ENCODE results near the gene WBP4.
A peak's percentile ranks its signal among the peaks of the same experiment; 100 is the strongest.

WBP4 gene

GRCh38 chr13:41049480-41050440 is 11.5 kb upstream of the WBP4 start:
- TF ChIP-seq POLR2AphosphoS5 (IDR thresholded peaks at IDR 0.05; ENCODE audit: low read depth) (no peak), GABPA (IDR thresholded peaks at IDR 0.05; ENCODE audit: low read depth) (no peak), REST (IDR thresholded peaks at IDR 0.05; ENCODE audit: insufficient replicate concordance, low read depth) (no peak), CTCF (IDR thresholded peaks at IDR 0.05; ENCODE audit: insufficient read depth, low read length) (no peak), SPI1 (IDR thresholded peaks at IDR 0.05; ENCODE audit: borderline replicate concordance, low read depth) (no peak)
- DNase-seq (ENCODE audit: low read depth in 1 of 2, low spot score in 1 of 2), result peak in 1 of 2 experiments; percentile 51
- Histone ChIP-seq H3K4me3 (replicated peaks; ENCODE audit: insufficient read depth, low read length) (no peak overlapping the region), H3K27me3 (ENCODE audit: insufficient read depth, poor library complexity, severe bottlenecking) (no peaks in the 10 kb centered on the region), H3K27ac (replicated peaks) (no peak overlapping the region)

DNA sequence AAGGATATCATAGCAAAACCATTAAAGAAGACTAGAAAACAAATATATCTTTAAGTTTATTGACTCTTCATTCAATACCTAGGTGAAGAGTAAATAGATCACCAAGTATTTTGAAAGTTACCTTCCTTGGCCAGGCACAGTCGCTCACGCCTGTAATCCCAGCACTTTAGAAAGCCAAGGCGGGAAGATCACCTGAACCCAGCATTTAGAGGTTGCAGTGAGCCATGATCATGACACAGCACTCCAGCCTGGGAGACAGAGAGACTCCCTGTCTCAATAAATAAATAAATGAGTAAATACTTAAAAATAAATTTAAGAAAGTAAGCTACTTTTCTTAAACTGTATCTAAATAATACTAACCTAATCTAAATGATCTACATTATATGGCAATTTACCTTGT is 8.9 kb upstream of the WBP4 start:
- Histone ChIP-seq H3K27ac (replicated peaks) (0 out of 2 replicates have a peak overlapping the region, but pooled peaks have one; percentile 9), H3K4me3 (replicated peaks; ENCODE audit: insufficient read depth, low read length) (no peak overlapping the region), H3K27me3 (ENCODE audit: insufficient read depth, poor library complexity, severe bottlenecking) (no peaks in the 10 kb centered on the region)
- no peak for DNase-seq (ENCODE audit: low read depth in 1 of 2, low spot score in 1 of 2)
- TF ChIP-seq POLR2AphosphoS5 (IDR thresholded peaks at IDR 0.05; ENCODE audit: low read depth), result no peak

DNA sequence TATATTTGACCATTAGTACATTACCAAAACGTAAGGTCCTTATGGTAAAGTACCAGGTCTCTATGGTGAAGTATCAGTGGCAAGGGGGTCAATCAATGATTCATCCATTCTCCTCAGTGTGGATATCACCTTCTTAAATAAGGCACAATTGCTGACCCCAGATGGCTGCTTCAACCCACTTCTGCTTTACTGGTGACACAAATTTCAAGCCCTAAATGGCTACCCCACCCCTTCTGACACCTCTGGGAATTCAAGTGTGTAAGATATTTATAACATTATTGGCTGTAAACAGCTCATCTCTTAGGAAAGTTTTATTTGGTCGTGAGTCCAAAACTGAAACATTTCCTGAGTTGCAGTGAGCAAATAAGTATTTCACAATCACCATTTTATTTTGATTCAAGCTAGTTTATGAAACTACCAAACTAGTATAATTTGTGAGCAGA is 7.9 kb upstream of the WBP4 start:
- DNase-seq (ENCODE audit: low read depth in 1 of 2, low spot score in 1 of 2), result peak in 1 of 2 experiments; percentile 68
- Histone ChIP-seq H3K27me3 (ENCODE audit: insufficient read depth, poor library complexity, severe bottlenecking) (no peaks in the 10 kb centered on the region), H3K27ac (replicated peaks) (peak overlapping the region; percentile 14), H3K4me3 (replicated peaks; ENCODE audit: insufficient read depth, low read length) (no peak overlapping the region)
- TF ChIP-seq REST (IDR thresholded peaks at IDR 0.05; ENCODE audit: insufficient replicate concordance, low read depth), result no peak
- no peak for TF ChIP-seq POLR2AphosphoS5 (IDR thresholded peaks at IDR 0.05; ENCODE audit: low read depth)
- TF ChIP-seq SPI1 (IDR thresholded peaks at IDR 0.05; ENCODE audit: borderline replicate concordance, low read depth), result peak; percentile 94
- no peak for TF ChIP-seq CTCF (IDR thresholded peaks at IDR 0.05; ENCODE audit: insufficient read depth, low read length)
- TF ChIP-seq GABPA (IDR thresholded peaks at IDR 0.05; ENCODE audit: low read depth), result no peak

DNA sequence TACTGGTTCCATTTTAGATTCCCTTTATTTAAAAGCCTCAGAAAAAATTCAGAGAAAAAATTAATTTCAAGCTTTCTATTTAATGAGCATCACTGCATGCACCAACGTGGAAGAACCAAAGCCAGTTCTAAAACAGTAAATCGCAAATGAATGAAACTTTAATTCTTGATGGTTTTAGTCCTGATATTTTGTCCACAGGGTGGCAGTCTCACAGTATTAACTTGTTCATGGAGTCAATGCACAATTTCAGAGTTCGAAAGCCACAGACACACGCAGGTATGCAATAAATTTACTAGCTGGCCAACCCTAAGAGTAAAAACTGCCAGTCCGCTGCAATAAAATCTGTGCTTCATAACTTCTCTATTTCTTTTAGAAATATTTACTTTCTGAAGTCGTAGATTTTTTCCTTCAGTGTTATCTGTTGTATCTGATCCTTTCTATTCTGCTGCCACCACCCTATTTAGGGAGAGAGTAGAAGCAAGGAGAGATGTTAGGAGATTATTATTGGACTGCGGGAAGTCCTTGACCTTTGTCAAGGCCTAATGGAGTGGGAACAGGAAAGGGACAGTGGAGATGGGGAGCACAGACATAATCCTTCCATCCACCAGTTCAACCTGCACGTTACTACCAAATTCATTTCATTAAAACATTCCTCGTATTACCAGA is 7.0 kb upstream of the WBP4 start:
- Histone ChIP-seq H3K4me3 (replicated peaks; ENCODE audit: insufficient read depth, low read length) (no peak overlapping the region), H3K27ac (replicated peaks) (peak overlapping the region; percentile 14), H3K27me3 (ENCODE audit: insufficient read depth, poor library complexity, severe bottlenecking) (no peaks in the 10 kb centered on the region)
- TF ChIP-seq REST (IDR thresholded peaks at IDR 0.05; ENCODE audit: insufficient replicate concordance, low read depth), result no peak
- peak; percentile 40 for TF ChIP-seq CTCF (IDR thresholded peaks at IDR 0.05; ENCODE audit: insufficient read depth, low read length)
- DNase-seq (ENCODE audit: low read depth in 1 of 2, low spot score in 1 of 2), result peak in 1 of 2 experiments; percentile 69
